ENCODE measurements around the gene SLC22A5. TPM values are rescaled to one million over a fixed set of nuclear protein-coding genes. Genes with fewer than 3 reads are reported as not detected.
"Not testable (repeated sequence)": the region's sequence is repeated elsewhere in the genome, so short reads cannot be mapped to it uniquely, and the experiment has no call there.

Gene SLC22A5
- total and polyA plus RNA-seq, 7 donors = 26.6 to 145 (median 60.6) TPM

DNA sequence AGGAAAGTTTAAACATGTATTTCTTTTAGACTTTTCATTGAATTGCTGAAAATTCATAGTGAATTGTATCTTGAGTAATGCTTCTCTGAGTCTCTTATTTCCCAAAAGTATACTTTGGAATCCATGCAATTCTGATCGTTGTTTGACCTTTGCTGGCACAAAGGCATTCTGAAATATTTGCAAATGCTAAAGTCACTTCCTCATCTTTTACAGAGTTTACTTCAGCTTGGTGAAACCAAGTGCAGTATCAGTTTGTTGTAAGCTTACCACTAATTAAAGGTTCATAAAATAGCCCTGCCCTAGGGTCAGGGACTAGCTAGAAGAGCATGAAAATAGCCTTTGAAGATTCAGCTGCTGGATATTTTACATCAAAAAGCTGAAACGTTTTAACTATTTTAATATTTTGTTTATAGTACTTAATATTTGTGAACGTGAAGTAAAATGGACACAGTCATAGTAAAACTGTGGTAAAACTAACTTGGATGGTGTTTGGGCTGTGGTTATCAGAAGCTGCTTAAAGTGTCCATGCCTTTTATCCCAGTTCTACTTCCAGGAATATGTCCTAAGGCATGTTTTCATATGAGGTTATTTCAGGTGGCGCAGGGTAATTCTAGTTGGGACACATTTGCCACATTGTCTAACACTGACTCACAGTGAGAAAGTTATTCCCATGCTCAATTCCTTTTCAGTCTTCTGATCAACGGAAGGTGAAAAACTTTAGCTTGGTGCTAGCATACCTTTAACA is 45.3 kb downstream of the SLC22A5 start:
- WGBS, 3 donors = 5 to 9% (median 8%) methylated on average over 5 of the region's 5 CpGs
- TF ChIP-seq, protein P1, sequence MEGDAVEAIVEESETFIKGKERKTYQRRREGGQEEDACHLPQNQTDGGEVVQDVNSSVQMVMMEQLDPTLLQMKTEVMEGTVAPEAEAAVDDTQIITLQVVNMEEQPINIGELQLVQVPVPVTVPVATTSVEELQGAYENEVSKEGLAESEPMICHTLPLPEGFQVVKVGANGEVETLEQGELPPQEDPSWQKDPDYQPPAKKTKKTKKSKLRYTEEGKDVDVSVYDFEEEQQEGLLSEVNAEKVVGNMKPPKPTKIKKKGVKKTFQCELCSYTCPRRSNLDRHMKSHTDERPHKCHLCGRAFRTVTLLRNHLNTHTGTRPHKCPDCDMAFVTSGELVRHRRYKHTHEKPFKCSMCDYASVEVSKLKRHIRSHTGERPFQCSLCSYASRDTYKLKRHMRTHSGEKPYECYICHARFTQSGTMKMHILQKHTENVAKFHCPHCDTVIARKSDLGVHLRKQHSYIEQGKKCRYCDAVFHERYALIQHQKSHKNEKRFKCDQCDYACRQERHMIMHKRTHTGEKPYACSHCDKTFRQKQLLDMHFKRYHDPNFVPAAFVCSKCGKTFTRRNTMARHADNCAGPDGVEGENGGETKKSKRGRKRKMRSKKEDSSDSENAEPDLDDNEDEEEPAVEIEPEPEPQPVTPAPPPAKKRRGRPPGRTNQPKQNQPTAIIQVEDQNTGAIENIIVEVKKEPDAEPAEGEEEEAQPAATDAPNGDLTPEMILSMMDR (IDR thresholded peaks at IDR 0.05) = no peak
- no peaks in the 10 kb centered on the region for H3K27me3 ChIP-seq (ENCODE audit: insufficient read depth in 3 of 3, low read length in 2 of 3)
- H3K27ac ChIP-seq = peak overlapping the region; percentile 96
- H3K4me3 ChIP-seq = peak overlapping the region; percentile 11
- ATAC-seq (peak; percentile 31 to 67 (median 54)), DNase-seq (no peak)
- no peaks in the 10 kb centered on the region for H3K9me3 ChIP-seq
- H3K4me1 ChIP-seq = peaks cover 83% of the 10 kb centered on the region
- intact Hi-C loops (cut with DNase I) = loop anchor here in 1 of 2 donors (5.0 kb wide), 1 partner anchor 33 kb away; no protein-coding TSS in a partner anchor
- no peaks in the 10 kb centered on the region for H3K36me3 ChIP-seq (ENCODE audit: insufficient read depth in 1 of 2, low read depth in 1 of 2)

DNA sequence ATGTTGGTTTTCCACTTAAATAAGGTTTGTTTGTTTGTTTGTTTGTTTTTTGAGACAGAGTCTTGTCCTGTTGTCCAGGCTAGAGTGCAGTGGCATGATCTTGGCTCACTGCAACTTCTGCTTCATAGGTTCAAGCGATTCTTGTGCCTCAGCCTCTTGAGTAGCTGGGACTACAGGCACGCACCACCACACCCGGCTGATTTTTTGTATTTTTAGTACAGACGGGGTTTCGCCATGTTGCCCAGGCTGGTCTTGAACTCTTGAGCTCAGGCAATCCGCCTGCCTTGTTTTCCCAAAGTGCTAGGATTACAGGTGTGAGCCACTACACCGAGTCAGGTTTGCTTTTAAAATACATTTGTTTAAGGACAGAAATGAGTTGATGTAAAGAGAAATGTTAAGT is 46.0 kb downstream of the SLC22A5 start:
- WGBS, 3 donors = 74 to 79% (median 76%) methylated on average over 7 of the region's 7 CpGs
- intact Hi-C loops (cut with DNase I) = loop anchor here in 1 of 2 donors (5.0 kb wide), 1 partner anchor 33 kb away; no protein-coding TSS in a partner anchor
- DNase-seq; ATAC-seq; H3K9me3 ChIP-seq; H3K36me3 ChIP-seq (ENCODE audit: insufficient read depth in 1 of 2, low read depth in 1 of 2); H3K27me3 ChIP-seq (ENCODE audit: insufficient read depth in 3 of 3, low read length in 2 of 3): not testable (repeated sequence)
- Histone ChIP-seq H3K4me1 (peaks cover 86% of the 10 kb centered on the region), H3K27ac (peak overlapping the region; percentile 96), H3K4me3 (peak overlapping the region; percentile 11)

DNA sequence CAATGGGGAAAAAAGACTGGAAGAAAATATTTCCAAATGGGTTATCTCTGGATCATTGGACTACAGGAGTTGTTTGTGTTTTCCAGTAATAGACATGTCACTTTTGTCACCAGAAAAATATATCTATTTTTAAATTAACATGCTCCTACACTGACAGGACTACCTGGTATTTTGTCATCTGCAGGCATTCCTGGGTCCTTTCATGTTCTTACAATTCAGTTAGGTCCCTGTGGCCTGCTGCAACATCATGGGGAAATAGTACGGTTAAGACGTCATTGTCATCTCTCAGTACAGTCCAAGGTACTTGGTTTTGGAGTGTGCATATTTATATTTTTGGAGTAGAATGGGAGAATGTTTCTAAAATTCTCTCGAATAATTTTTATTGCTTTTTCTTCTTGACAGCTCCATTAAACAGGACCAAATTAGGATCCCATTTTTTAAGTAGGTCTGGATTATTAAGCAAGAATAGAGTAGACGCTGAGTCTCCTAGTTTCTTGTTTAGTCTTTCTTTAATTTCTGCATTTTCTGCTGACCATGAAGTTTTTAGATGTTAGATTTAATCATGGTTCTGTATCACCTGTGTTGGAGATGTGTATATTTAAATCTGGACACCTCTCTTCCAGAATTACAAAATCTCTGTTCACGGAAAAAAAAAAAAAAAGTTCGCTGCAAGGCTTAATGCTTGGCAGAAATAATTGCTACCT is 46.9 kb downstream of the SLC22A5 start:
- TF ChIP-seq, protein P1 (IDR thresholded peaks at IDR 0.05) = no peak
- H3K36me3 ChIP-seq (ENCODE audit: insufficient read depth in 1 of 2, low read depth in 1 of 2) = peaks cover 0 to 7% of the 10 kb centered on the region in 2 donors
- WGBS, 3 donors = 45 to 53% (median 48%) methylated on average over 6 of the region's 6 CpGs
- intact Hi-C loops (cut with DNase I) = loop anchor here in 1 of 2 donors (5.0 kb wide), 1 partner anchor 34 kb away; no protein-coding TSS in a partner anchor
- H3K4me3 ChIP-seq = no peak overlapping the region
- DNase-seq (no peak), ATAC-seq (peak in 1 of 4 donors; percentile 34)
- peak overlapping the region; percentile 96 for H3K27ac ChIP-seq
- H3K9me3 ChIP-seq = no peaks in the 10 kb centered on the region
- no peaks in the 10 kb centered on the region for H3K27me3 ChIP-seq (ENCODE audit: insufficient read depth in 3 of 3, low read length in 2 of 3)
- H3K4me1 ChIP-seq = peaks cover 94% of the 10 kb centered on the region

DNA sequence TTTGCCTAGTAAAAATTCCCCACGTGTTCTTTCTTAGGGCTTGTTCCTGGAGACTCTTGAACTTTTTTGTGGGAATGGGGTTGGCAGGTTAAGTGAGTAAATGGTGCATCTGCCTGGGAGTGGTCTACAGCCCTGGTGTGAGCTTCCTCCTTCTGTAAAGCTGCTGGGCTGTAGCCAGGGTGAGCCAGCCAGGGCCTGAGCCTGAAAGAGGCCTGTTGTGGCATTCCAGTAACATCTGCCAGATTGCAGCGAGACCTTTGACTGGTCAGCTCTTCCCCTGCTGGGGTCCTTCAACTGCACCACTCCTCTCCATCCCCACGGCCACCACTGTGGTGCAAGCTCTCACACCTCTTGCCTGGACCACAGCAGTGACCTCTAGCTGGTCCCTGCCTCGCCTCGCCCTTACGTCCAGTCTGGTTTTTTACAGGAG is 47.5 kb downstream of the SLC22A5 start:
- intact Hi-C loops (cut with DNase I) = loop anchor here in 1 of 2 donors (5.0 kb wide), 1 partner anchor 35 kb away; no protein-coding TSS in a partner anchor
- Histone ChIP-seq H3K4me3 (no peak overlapping the region), H3K4me1 (peaks cover 92% of the 10 kb centered on the region), H3K27me3 (ENCODE audit: insufficient read depth in 3 of 3, low read length in 2 of 3) (no peaks in the 10 kb centered on the region), H3K36me3 (ENCODE audit: insufficient read depth in 1 of 2, low read depth in 1 of 2) (peaks cover 0 to 9% of the 10 kb centered on the region in 2 donors), H3K27ac (peak overlapping the region; percentile 66), H3K9me3 (no peaks in the 10 kb centered on the region)
- peak in 2 of 4 donors; percentile 12 to 29 for ATAC-seq
- peak in 1 of 2 donors; percentile 53 for DNase-seq
- 43 to 45% (median 44%) methylated on average over 6 of the region's 6 CpGs for WGBS, 3 donors
- TF ChIP-seq, protein P1 (IDR thresholded peaks at IDR 0.05) = no peak

DNA sequence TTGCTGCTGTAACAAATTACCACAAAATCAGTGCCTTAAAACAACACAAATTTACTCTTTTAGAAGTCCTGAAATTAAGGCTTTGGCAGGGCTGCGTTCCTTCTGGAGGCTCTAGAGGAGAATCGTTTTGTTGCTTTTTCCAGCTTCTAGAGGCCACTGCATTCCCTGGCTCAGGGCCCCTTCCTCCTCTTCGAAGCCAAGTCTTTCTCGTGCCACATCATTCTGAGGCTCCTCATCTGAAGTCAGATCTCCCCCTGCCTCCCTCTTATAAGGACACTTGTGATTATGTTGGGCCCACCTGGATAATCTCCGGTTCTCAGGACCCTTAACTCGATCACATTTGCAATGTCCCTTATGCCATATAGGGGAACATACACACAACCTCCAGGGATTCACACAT is 48.0 kb downstream of the SLC22A5 start:
- Histone ChIP-seq H3K4me1 (peaks cover 92% of the 10 kb centered on the region), H3K27me3 (ENCODE audit: insufficient read depth in 3 of 3, low read length in 2 of 3) (no peaks in the 10 kb centered on the region), H3K9me3 (no peaks in the 10 kb centered on the region), H3K36me3 (ENCODE audit: insufficient read depth in 1 of 2, low read depth in 1 of 2) (peaks cover 0 to 9% of the 10 kb centered on the region in 2 donors), H3K27ac (peak overlapping the region; percentile 66), H3K4me3 (no peak overlapping the region)
- WGBS, 3 donors = 42 to 52% (median 49%) methylated on average over 6 of the region's 6 CpGs
- TF ChIP-seq, protein P1 (IDR thresholded peaks at IDR 0.05) = no peak
- no peak for ATAC-seq
- intact Hi-C loops (cut with DNase I) = loop anchor here in 1 of 2 donors (5.0 kb wide), 1 partner anchor 35 kb away; no protein-coding TSS in a partner anchor
- no peak for DNase-seq

Data from psoas muscle (tissue), 8 donors.